A673 (cell line): ENCODE results near the gene ZSWIM3. TPM values are rescaled to one million over a fixed set of nuclear protein-coding genes. Genes with fewer than 3 reads are reported as not detected.

Source experiments
- BruUV-seq: library from RNA; stranded (reverse); fragments of 400-500 nt; replicated peaks from 2 replicates; lab custom pipeline; 2021; lab: Mats Ljungman, UMichigan
- CTCF ChIA-PET: fragments of 300-600 bp; sonication (Branson Sonifier 250); formaldehyde crosslinking; loops from one replicate; lab custom pipeline; 2022; ENCODE audit warnings: antibody characterized with exemption; lab: Charles Lee
- POLR2A ChIA-PET: fragments of 300-600 bp; sonication (Branson Sonifier 250); formaldehyde crosslinking; loops from one replicate; lab custom pipeline; 2022; ENCODE audit warnings: antibody characterized with exemption; ENCODE audit not compliant: low non-redundant PET; lab: Charles Lee
- DNase-seq: peaks from one replicate; pipeline ENCODE4 v3.0.0-alpha.2; 2015; ENCODE audit warnings: low spot score
- H3K27ac ChIP-seq: fragments of 200-600 bp; sonication (generic); 2 replicates; pipeline ENCODE4 v1.5.1; 2016; ENCODE audit warnings: mixed run types, low read depth, mild to moderate bottlenecking, mixed read lengths, antibody characterized with exemption, low read length; ENCODE audit not compliant: poor library complexity, severe bottlenecking
- H3K27me3 ChIP-seq: fragments of 200-600 bp; sonication (generic); replicated peaks from 2 replicates; pipeline ENCODE4 v1.6.1; 2017; ENCODE audit warnings: mixed run types, low read depth, mild to moderate bottlenecking, mixed read lengths, antibody characterized with exemption, low read length; ENCODE audit not compliant: insufficient read depth, poor library complexity
- H3K36me3 ChIP-seq: fragments of 200-600 bp; sonication (generic); 2 replicates; pipeline ENCODE4 v1.6.1; 2016; ENCODE audit warnings: mixed run types, mild to moderate bottlenecking, mixed read lengths, antibody characterized with exemption, low read length; ENCODE audit not compliant: insufficient read depth, poor library complexity, severe bottlenecking
- H3K4me1 ChIP-seq: fragments of 200-600 bp; sonication (generic); 2 replicates; pipeline ENCODE4 v1.6.1; 2017; ENCODE audit warnings: mixed run types, mild to moderate bottlenecking, mixed read lengths, antibody characterized with exemption, low read length; ENCODE audit not compliant: insufficient read depth, poor library complexity, severe bottlenecking
- H3K4me3 ChIP-seq: fragments of 200-600 bp; sonication (generic); 2 replicates; pipeline ENCODE4 v1.5.1; 2016; ENCODE audit warnings: low read depth, mixed run types, mild to moderate bottlenecking, mixed read lengths, low read length; ENCODE audit not compliant: poor library complexity, severe bottlenecking
- H3K9me3 ChIP-seq: fragments of 200-600 bp; sonication (generic); 2 replicates; pipeline ENCODE4 v1.6.1; 2016; ENCODE audit warnings: mixed run types, low read depth, mild to moderate bottlenecking, mixed read lengths, antibody characterized with exemption, low read length; ENCODE audit not compliant: poor library complexity, severe bottlenecking
- CTCF ChIP-seq: fragments of 300-800, 200-600 bp; sonication (generic); conservative IDR thresholded peaks from 2 replicates; pipeline ENCODE4 v1.5.1; 2017; ENCODE audit warnings: low read depth, mild to moderate bottlenecking, antibody characterized with exemption, low read length, moderate library complexity, mixed read lengths
- EZH2 ChIP-seq: fragments of 200-600 bp; sonication (generic); IDR thresholded peaks from 2 replicates; pipeline ENCODE4 v1.6.1; 2017; ENCODE audit warnings: borderline replicate concordance, low read depth, mild to moderate bottlenecking, mixed read lengths, antibody characterized with exemption, low read length; ENCODE audit not compliant: poor library complexity, severe bottlenecking
- intact Hi-C: fragments of 100-400 bp; cut with micrococcal nuclease; formaldehyde crosslinking; loops from one replicate; pipeline ENCODE4 v1.10.0; 2022; ENCODE audit not compliant: unreplicated experiment
- total RNA-seq: library from RNA; stranded (reverse); gene quantifications from 2 replicates; pipeline ENCODE4 v1.2.3, GENCODE V29; 2021

ZSWIM3 gene
- total RNA-seq, 1 experiment from 2014 or later: 2.6 TPM

GRCh38 chr20:45836841-45837240 is 20.6 kb upstream of the ZSWIM3 start:
- ChIA-PET POLR2A (no interaction called here), CTCF (no interaction called here)
- H3K4me3 ChIP-seq: no peak overlapping the region
- BruUV-seq: no TSS peak
- no peak for TF ChIP-seq CTCF
- no peak for TF ChIP-seq EZH2
- DNase-seq: no peak
- peaks cover 8% of the 10 kb centered on the region for H3K4me1 ChIP-seq
- H3K9me3 ChIP-seq: no peaks in the 10 kb centered on the region
- H3K27me3 ChIP-seq: no peaks in the 10 kb centered on the region
- H3K36me3 ChIP-seq: peaks cover under 1% of the 10 kb centered on the region
- intact Hi-C loops: no loop called here
- no peak overlapping the region for H3K27ac ChIP-seq

GRCh38 chr20:45840700-45841198 is 16.7 kb upstream of the ZSWIM3 start:
- no peaks in the 10 kb centered on the region for H3K9me3 ChIP-seq
- no peak overlapping the region for H3K27ac ChIP-seq
- ChIA-PET POLR2A (no interaction called here), CTCF (no interaction called here)
- no peak for DNase-seq
- TF ChIP-seq EZH2: no peak
- TF ChIP-seq CTCF: no peak
- H3K4me3 ChIP-seq: no peak overlapping the region
- H3K36me3 ChIP-seq: peaks cover 20% of the 10 kb centered on the region
- BruUV-seq: no TSS peak
- H3K4me1 ChIP-seq: no peaks in the 10 kb centered on the region
- no peaks in the 10 kb centered on the region for H3K27me3 ChIP-seq
- intact Hi-C loops: no loop called here

GRCh38 chr20:45841407-45842129 is 15.8 kb upstream of the ZSWIM3 start:
- Histone ChIP-seq H3K4me1 (no peaks in the 10 kb centered on the region), H3K36me3 (peaks cover 20% of the 10 kb centered on the region)
- POLR2A ChIA-PET: no interaction called here

More at GRCh38 chr20:45841407-45842129, 15.8 kb upstream of the ZSWIM3 start:
- no peak for DNase-seq
- Histone ChIP-seq H3K27me3 (no peaks in the 10 kb centered on the region), H3K4me3 (no peak overlapping the region), H3K9me3 (no peaks in the 10 kb centered on the region), H3K27ac (no peak overlapping the region)
- CTCF ChIA-PET: no interaction called here
- TF ChIP-seq CTCF (no peak), EZH2 (no peak)
- no TSS peak for BruUV-seq
- intact Hi-C loops: no loop called here
